Progenitor cell of endocrine pancreas (in vitro differentiated cells): Measurements from ENCODE around the gene MBTPS1. TPM values are rescaled to one million over a fixed set of nuclear protein-coding genes. Genes with fewer than 3 reads are reported as not detected.
A peak's percentile ranks its signal among the peaks of the same experiment; 100 is the strongest.

Source experiments
- DNase-seq: peaks from one replicate; pipeline ENCODE4 v3.0.0; 2021; ENCODE audit warnings: low spot score; ENCODE audit not compliant: unreplicated experiment
- H3K27ac Mint-ChIP-seq: 2 replicates; pipeline ENCODE4 v1.8.0; 2021; ENCODE audit warnings: mild to moderate bottlenecking, moderate library complexity, mixed read lengths
- H3K27me3 Mint-ChIP-seq: 2 replicates; pipeline ENCODE4 v1.8.0; 2021; ENCODE audit warnings: mixed read lengths
- H3K36me3 Mint-ChIP-seq: 2 replicates; pipeline ENCODE4 v1.8.0; 2022; ENCODE audit warnings: mixed read lengths; ENCODE audit not compliant: insufficient read depth
- H3K4me1 Mint-ChIP-seq: 2 replicates; pipeline ENCODE4 v1.8.0; 2021; ENCODE audit warnings: low read depth, mixed read lengths
- H3K4me3 Mint-ChIP-seq: 2 replicates; pipeline ENCODE4 v1.8.0; 2021; ENCODE audit warnings: low read depth, mild to moderate bottlenecking, moderate library complexity, mixed read lengths
- H3K9me3 Mint-ChIP-seq: 2 replicates; pipeline ENCODE4 v1.8.0; 2021; ENCODE audit warnings: low read depth, mixed read lengths
- CTCF ChIP-seq: fragments of 200-600 bp; sonication (generic); IDR thresholded peaks from one replicate; pipeline ENCODE4 v1.5.0; 2021; ENCODE audit warnings: antibody characterized with exemption, mild to moderate bottlenecking; ENCODE audit not compliant: unreplicated experiment
- total RNA-seq: library from RNA; stranded (reverse); gene quantifications from 2 replicates; pipeline ENCODE4 v1.2.1, GENCODE V29; 2021

MBTPS1 gene
- total RNA-seq, 1 donor from 2014 or later: 94.7 TPM

- Mint-ChIP-seq H3K9me3 (no peaks in the 10 kb centered on the region), H3K27ac (no peak overlapping the region), H3K4me1 (peaks cover 18% of the 10 kb centered on the region), H3K27me3 (no peaks in the 10 kb centered on the region), H3K36me3 (peaks cover 30% of the 10 kb centered on the region), H3K4me3 (no peak overlapping the region)
- TF ChIP-seq CTCF: no peak
- DNase-seq: no peak
Observed at GRCh38 chr16:84095466-84095865, 21.3 kb downstream of the MBTPS1 start.

- TF ChIP-seq CTCF: no peak
- no peaks in the 10 kb centered on the region for H3K27me3 Mint-ChIP-seq
- H3K9me3 Mint-ChIP-seq: no peaks in the 10 kb centered on the region
- H3K4me3 Mint-ChIP-seq: no peak overlapping the region
- H3K4me1 Mint-ChIP-seq: peaks cover 18% of the 10 kb centered on the region
- H3K27ac Mint-ChIP-seq: no peak overlapping the region
- DNase-seq: no peak
- peaks cover 32% of the 10 kb centered on the region for H3K36me3 Mint-ChIP-seq
Observed at GRCh38 chr16:84093879-84094270, 22.9 kb downstream of the MBTPS1 start.

- Mint-ChIP-seq H3K9me3 (no peaks in the 10 kb centered on the region), H3K4me1 (peaks cover 18% of the 10 kb centered on the region), H3K36me3 (peaks cover 29% of the 10 kb centered on the region), H3K27me3 (no peaks in the 10 kb centered on the region), H3K27ac (no peak overlapping the region), H3K4me3 (no peak overlapping the region)
- TF ChIP-seq CTCF: no peak
- no peak for DNase-seq
Observed at GRCh38 chr16:84093120-84093878, 23.4 kb downstream of the MBTPS1 start.

- H3K4me3 Mint-ChIP-seq: no peak overlapping the region
- no peak for TF ChIP-seq CTCF
- H3K27me3 Mint-ChIP-seq: no peaks in the 10 kb centered on the region
- peak overlapping the region; percentile 30 for H3K27ac Mint-ChIP-seq
- DNase-seq: no peak
- H3K36me3 Mint-ChIP-seq: peaks cover 33% of the 10 kb centered on the region
- H3K4me1 Mint-ChIP-seq: peaks cover 9% of the 10 kb centered on the region
- no peaks in the 10 kb centered on the region for H3K9me3 Mint-ChIP-seq
Observed at GRCh38 chr16:84091460-84091859, 25.3 kb downstream of the MBTPS1 start.

GRCh38 chr16:84090211-84090610 is 26.5 kb downstream of the MBTPS1 start:
- H3K9me3 Mint-ChIP-seq: no peaks in the 10 kb centered on the region
- H3K4me3 Mint-ChIP-seq: no peak overlapping the region
- no peak overlapping the region for H3K27ac Mint-ChIP-seq
- H3K27me3 Mint-ChIP-seq: no peaks in the 10 kb centered on the region
- no peaks in the 10 kb centered on the region for H3K4me1 Mint-ChIP-seq
- TF ChIP-seq CTCF: no peak
- no peak for DNase-seq
- H3K36me3 Mint-ChIP-seq: peaks cover 29% of the 10 kb centered on the region
